Neural progenitor cell (in vitro differentiated cells): Measurements from ENCODE around the gene SIPA1L3. TPM values are rescaled to one million over a fixed set of nuclear protein-coding genes. Genes with fewer than 3 reads are reported as not detected.

Experiments used
- DNase-seq: peaks from one replicate; pipeline ENCODE4 v3.0.0-alpha.2; 2016; ENCODE audit warnings: low spot score
- H2AFZ ChIP-seq: fragments of 200-600 bp; sonication (generic); replicated peaks from 2 replicates; pipeline ENCODE4 v1.6.1; 2016; ENCODE audit warnings: antibody characterized with exemption
- H3F3A ChIP-seq: fragments of 200-600 bp; sonication (generic); 2 replicates; pipeline ENCODE4 v1.6.1; 2016; ENCODE audit warnings: antibody characterized with exemption, low read depth
- H3K27ac ChIP-seq: fragments of 200-600 bp; sonication (generic); 2 replicates; pipeline ENCODE4 v1.5.1; 2016; ENCODE audit warnings: mild to moderate bottlenecking
- H3K27me3 ChIP-seq: fragments of 200-600 bp; sonication (generic); 2 replicates; pipeline ENCODE4 v1.6.1; 2016; ENCODE audit warnings: mild to moderate bottlenecking, moderate library complexity
- H3K36me3 ChIP-seq: fragments of 200-600 bp; sonication (generic); 2 replicates; pipeline ENCODE4 v1.5.1; 2016
- H3K4me1 ChIP-seq: fragments of 200-600 bp; sonication (generic); 2 replicates; pipeline ENCODE4 v1.6.1; 2016; ENCODE audit warnings: mixed run types
- H3K4me2 ChIP-seq: fragments of 200-600 bp; sonication (generic); 2 replicates; pipeline ENCODE4 v1.6.1; 2016
- H3K4me3 ChIP-seq: fragments of 200-600 bp; sonication (generic); 2 replicates; pipeline ENCODE4 v1.5.1; 2016
- H3K79me2 ChIP-seq: fragments of 200-600 bp; sonication (generic); 2 replicates; pipeline ENCODE4 v1.6.1; 2016; ENCODE audit warnings: low read depth
- H3K9ac ChIP-seq: fragments of 200-600 bp; sonication (generic); 2 replicates; pipeline ENCODE4 v1.6.1; 2016
- H3K9me3 ChIP-seq: fragments of 200-600 bp; sonication (generic); 2 replicates; pipeline ENCODE4 v1.5.1; 2016; ENCODE audit warnings: low read depth
- H4K20me1 ChIP-seq: fragments of 200-600 bp; sonication (generic); 2 replicates; pipeline ENCODE4 v1.6.1; 2016; ENCODE audit warnings: low read depth
- H3K27ac Mint-ChIP-seq: 3 replicates; pipeline ENCODE4 v1.8.0; 2021; ENCODE audit warnings: mixed read lengths
- H3K27me3 Mint-ChIP-seq: 2 replicates; pipeline ENCODE4 v1.8.0; 2022; ENCODE audit warnings: low read depth, mild to moderate bottlenecking, inconsistent platforms, moderate library complexity, mixed read lengths; ENCODE audit not compliant: insufficient read depth
- H3K36me3 Mint-ChIP-seq: 3 replicates; pipeline ENCODE4 v1.8.0; 2021; ENCODE audit warnings: mixed read lengths
- H3K4me1 Mint-ChIP-seq: 3 replicates; pipeline ENCODE4 v1.8.0; 2021; ENCODE audit warnings: mixed read lengths
- H3K4me3 Mint-ChIP-seq: 3 replicates; pipeline ENCODE4 v1.8.0; 2021; ENCODE audit warnings: mild to moderate bottlenecking, moderate library complexity, mixed read lengths
- H3K9me3 Mint-ChIP-seq: 3 replicates; pipeline ENCODE4 v1.8.0; 2020; ENCODE audit warnings: mixed read lengths
- EZH2 ChIP-seq: fragments of 200-600 bp; sonication (generic); IDR thresholded peaks from 2 replicates; pipeline ENCODE4 v1.6.1; 2017; ENCODE audit warnings: antibody characterized with exemption, mild to moderate bottlenecking, moderate library complexity
- EZH2phosphoT487 ChIP-seq: fragments of 200-600 bp; sonication (generic); IDR thresholded peaks from 2 replicates; pipeline ENCODE4 v1.6.1; 2017; ENCODE audit warnings: antibody characterized with exemption
- total RNA-seq: library from RNA; depleted of rRNA; stranded (reverse); fragments of >200 nt; gene quantifications from 2 replicates; pipeline ENCODE4 v1.2.3, GENCODE V29; 2015; ENCODE audit warnings: low replicate concordance
- TF ChIP-seq, protein P1 (sequence below): fragments of 200-600 bp; sonication (generic); IDR thresholded peaks from 2 replicates; pipeline ENCODE4 v1.5.1; 2017; ENCODE audit warnings: antibody characterized with exemption, mild to moderate bottlenecking

The SIPA1L3 gene
- total RNA-seq, 1 donor from 2014 or later = 19.2 TPM

DNA sequence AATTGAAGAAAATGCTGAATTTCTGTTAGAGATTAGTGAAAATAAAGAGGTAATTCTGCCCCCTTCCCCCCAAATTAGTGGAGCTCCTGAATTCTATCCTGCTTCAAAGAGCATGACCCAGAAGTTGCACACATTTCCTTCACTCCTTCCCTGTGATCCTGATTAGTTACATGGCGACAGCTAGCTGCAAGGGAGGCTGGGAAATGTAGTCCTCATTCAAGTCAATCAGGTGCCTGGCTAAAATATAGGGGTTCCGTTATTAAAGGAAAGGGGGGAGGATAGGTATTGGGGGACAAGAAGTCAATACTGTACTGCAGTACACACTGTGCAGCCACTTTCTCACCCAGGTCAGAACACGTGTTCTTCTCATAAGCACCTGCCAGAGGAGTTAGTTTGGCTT is 65.8 kb downstream of the SIPA1L3 start:
- Histone ChIP-seq H3K4me3 (no peak overlapping the region), H3K9ac (no peak overlapping the region), H3K4me2 (no peak overlapping the region), H3K4me1 (peaks cover 5% of the 10 kb centered on the region), H4K20me1 (no peaks in the 10 kb centered on the region), H3K79me2 (peaks cover 92% of the 10 kb centered on the region), H3K36me3 (no peaks in the 10 kb centered on the region), H3K27ac (no peak overlapping the region), H3F3A (peaks cover 8% of the 10 kb centered on the region), H3K9me3 (no peaks in the 10 kb centered on the region), H2AFZ (no peak overlapping the region), H3K27me3 (no peaks in the 10 kb centered on the region)
- Mint-ChIP-seq H3K4me3 (no peak overlapping the region), H3K27ac (no peak overlapping the region), H3K36me3 (peaks cover 27% of the 10 kb centered on the region), H3K27me3 (no peaks in the 10 kb centered on the region), H3K9me3 (peaks cover 28% of the 10 kb centered on the region), H3K4me1 (peaks cover 3% of the 10 kb centered on the region)
- TF ChIP-seq, protein P1, sequence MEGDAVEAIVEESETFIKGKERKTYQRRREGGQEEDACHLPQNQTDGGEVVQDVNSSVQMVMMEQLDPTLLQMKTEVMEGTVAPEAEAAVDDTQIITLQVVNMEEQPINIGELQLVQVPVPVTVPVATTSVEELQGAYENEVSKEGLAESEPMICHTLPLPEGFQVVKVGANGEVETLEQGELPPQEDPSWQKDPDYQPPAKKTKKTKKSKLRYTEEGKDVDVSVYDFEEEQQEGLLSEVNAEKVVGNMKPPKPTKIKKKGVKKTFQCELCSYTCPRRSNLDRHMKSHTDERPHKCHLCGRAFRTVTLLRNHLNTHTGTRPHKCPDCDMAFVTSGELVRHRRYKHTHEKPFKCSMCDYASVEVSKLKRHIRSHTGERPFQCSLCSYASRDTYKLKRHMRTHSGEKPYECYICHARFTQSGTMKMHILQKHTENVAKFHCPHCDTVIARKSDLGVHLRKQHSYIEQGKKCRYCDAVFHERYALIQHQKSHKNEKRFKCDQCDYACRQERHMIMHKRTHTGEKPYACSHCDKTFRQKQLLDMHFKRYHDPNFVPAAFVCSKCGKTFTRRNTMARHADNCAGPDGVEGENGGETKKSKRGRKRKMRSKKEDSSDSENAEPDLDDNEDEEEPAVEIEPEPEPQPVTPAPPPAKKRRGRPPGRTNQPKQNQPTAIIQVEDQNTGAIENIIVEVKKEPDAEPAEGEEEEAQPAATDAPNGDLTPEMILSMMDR = no peak
- TF ChIP-seq EZH2phosphoT487 = no peak
- no peak for TF ChIP-seq EZH2
- no peak for DNase-seq

DNA sequence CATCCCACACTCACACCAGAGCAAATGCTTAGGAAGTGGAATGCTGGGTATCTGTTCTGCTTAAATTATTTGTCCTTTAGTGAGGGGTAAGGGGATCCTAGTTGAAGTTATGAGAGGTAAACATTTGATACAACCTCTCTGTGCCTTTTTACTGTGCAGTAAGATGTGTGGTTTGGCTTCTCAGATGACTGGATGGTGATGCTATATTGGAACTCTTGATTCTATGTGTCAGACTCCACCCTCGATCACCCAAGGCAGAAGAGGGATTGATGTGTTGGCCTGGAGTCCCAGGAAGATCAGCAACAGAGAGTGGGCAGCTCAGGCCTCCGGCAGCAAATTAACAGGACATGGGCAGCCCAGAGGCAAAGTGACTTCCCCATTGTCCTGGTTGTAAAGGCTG is 66.7 kb downstream of the SIPA1L3 start:
- Histone ChIP-seq H3K4me2 (no peak overlapping the region), H3K27me3 (no peaks in the 10 kb centered on the region), H3K27ac (no peak overlapping the region), H3K4me1 (peaks cover 14% of the 10 kb centered on the region), H4K20me1 (no peaks in the 10 kb centered on the region), H3K36me3 (no peaks in the 10 kb centered on the region), H3F3A (peaks cover 14% of the 10 kb centered on the region), H3K79me2 (peaks cover 86% of the 10 kb centered on the region), H3K9ac (no peak overlapping the region), H2AFZ (no peak overlapping the region), H3K9me3 (no peaks in the 10 kb centered on the region), H3K4me3 (no peak overlapping the region)
- peaks cover 26% of the 10 kb centered on the region for H3K9me3 Mint-ChIP-seq
- DNase-seq = no peak
- peaks cover 9% of the 10 kb centered on the region for H3K4me1 Mint-ChIP-seq
- H3K27ac Mint-ChIP-seq = no peak overlapping the region
- peaks cover 22% of the 10 kb centered on the region for H3K36me3 Mint-ChIP-seq
- no peak overlapping the region for H3K4me3 Mint-ChIP-seq
- H3K27me3 Mint-ChIP-seq = no peaks in the 10 kb centered on the region
- no peak for TF ChIP-seq EZH2
- no peak for TF ChIP-seq EZH2phosphoT487
- TF ChIP-seq, protein P1 = no peak

DNA sequence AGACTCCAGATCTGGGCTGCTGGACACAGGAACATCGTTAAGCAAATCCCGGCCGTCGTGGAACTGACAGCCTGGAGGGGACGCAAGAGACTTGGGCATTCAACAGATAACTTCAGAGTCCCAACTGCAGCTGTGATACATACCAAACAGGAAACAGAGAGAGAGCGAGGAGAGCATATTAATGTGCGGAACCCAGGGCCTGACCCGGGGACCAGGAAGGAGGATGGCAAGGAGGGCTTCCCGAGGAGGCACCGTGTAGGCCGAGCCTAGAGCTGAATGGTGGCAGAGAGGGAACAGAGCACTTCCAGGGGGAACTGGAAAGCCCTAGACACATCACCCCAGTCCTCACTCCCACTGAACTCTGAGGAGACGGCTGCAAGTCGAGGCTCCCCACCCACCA is 68.1 kb downstream of the SIPA1L3 start:
- peak overlapping the region; percentile 10 for H3K27ac Mint-ChIP-seq
- H3K9me3 Mint-ChIP-seq = peaks cover 19% of the 10 kb centered on the region
- H3K79me2 ChIP-seq = peaks cover 80% of the 10 kb centered on the region

More for the DNA sequence above, 68.1 kb downstream of the SIPA1L3 start:
- no peak for DNase-seq
- H3K27ac ChIP-seq = no peak overlapping the region
- Mint-ChIP-seq H3K27me3 (no peaks in the 10 kb centered on the region), H3K4me3 (no peak overlapping the region), H3K4me1 (peaks cover 16% of the 10 kb centered on the region), H3K36me3 (peaks cover 18% of the 10 kb centered on the region)
- H3K4me3 ChIP-seq = no peak overlapping the region
- TF ChIP-seq EZH2 = no peak
- TF ChIP-seq, protein P1 = no peak
- TF ChIP-seq EZH2phosphoT487 = no peak
- H3K36me3 ChIP-seq = no peaks in the 10 kb centered on the region
- H3K9ac ChIP-seq = no peak overlapping the region
- no peaks in the 10 kb centered on the region for H4K20me1 ChIP-seq
- peaks cover 14% of the 10 kb centered on the region for H3F3A ChIP-seq
- H3K4me1 ChIP-seq = peaks cover 27% of the 10 kb centered on the region
- H3K27me3 ChIP-seq = no peaks in the 10 kb centered on the region
- no peaks in the 10 kb centered on the region for H3K9me3 ChIP-seq
- H2AFZ ChIP-seq = no peak overlapping the region
- no peak overlapping the region for H3K4me2 ChIP-seq
